Stimulated activated CD4-positive, alpha-beta T cell treated with anti-CD3 and anti-CD28 coated beads, Interleukin-1b, Interleukin-23, amount 100 ng/mL, for 24 hours (primary cell): ENCODE results near the gene C19orf25.

ENCODE experiments used
- DNase-seq, 4 experiments: peaks; one replicate each; pipeline ENCODE4 v3.0.0-alpha.2; 2020; ENCODE audit warnings: low read depth in 4 of 4, low spot score in 1 of 4

C19orf25 gene

GRCh38 chr19:1433119-1434039, 45.6 kb downstream of the C19orf25 start:
- no peak for DNase-seq

GRCh38 chr19:1432507-1432887, 46.5 kb downstream of the C19orf25 start:
- no peak for DNase-seq

GRCh38 chr19:1431759-1432506, 47.1 kb downstream of the C19orf25 start:
- no peak for DNase-seq

GRCh38 chr19:1430246-1430645, 48.8 kb downstream of the C19orf25 start:
- no peak for DNase-seq

- no peak for DNase-seq
Observed at GRCh38 chr19:1429750-1430149, 49.3 kb downstream of the C19orf25 start.

- DNase-seq, result no peak
Observed at GRCh38 chr19:1428738-1429391, 50.1 kb downstream of the C19orf25 start.

GRCh38 chr19:1427221-1427920, 51.6 kb downstream of the C19orf25 start:
- DNase-seq, result no peak

GRCh38 chr19:1426736-1427135, 52.3 kb downstream of the C19orf25 start:
- no peak for DNase-seq

- no peak for DNase-seq
Observed at GRCh38 chr19:1425902-1426301, 53.1 kb downstream of the C19orf25 start.

- DNase-seq, result no peak
Observed at GRCh38 chr19:1425102-1425837, 53.7 kb downstream of the C19orf25 start.

- DNase-seq, result no peak
Observed at GRCh38 chr19:1424192-1424955, 54.6 kb downstream of the C19orf25 start.

- no peak for DNase-seq
Observed at GRCh38 chr19:1423436-1424191, 55.4 kb downstream of the C19orf25 start.
